GM12874 (cell line): ENCODE measurements around the gene KCNQ2.

Source experiments
- CTCF ChIP-seq: IDR thresholded peaks from 2 replicates; pipeline ENCODE4 v1.5.1; 2011; ENCODE audit warnings: low read depth, mild to moderate bottlenecking, control low read depth, low read length, moderate library complexity; ENCODE audit not compliant: insufficient read depth

KCNQ2 gene

GRCh38 chr20:63495741-63496595 lies 23.5 kb upstream of the KCNQ2 start:
- peak; percentile 97 for TF ChIP-seq CTCF

GRCh38 chr20:63495167-63495720 lies 22.8 kb upstream of the KCNQ2 start:
- TF ChIP-seq CTCF = no peak

GRCh38 chr20:63494420-63495166 lies 22.1 kb upstream of the KCNQ2 start:
- no peak for TF ChIP-seq CTCF

- no peak for TF ChIP-seq CTCF
Measured at GRCh38 chr20:63494084-63494419, 21.6 kb upstream of the KCNQ2 start.

GRCh38 chr20:63493563-63494020 lies 21.1 kb upstream of the KCNQ2 start:
- TF ChIP-seq CTCF = no peak

- TF ChIP-seq CTCF = no peak
Measured at GRCh38 chr20:63492982-63493381, 20.5 kb upstream of the KCNQ2 start.

GRCh38 chr20:63492518-63492917 lies 20.1 kb upstream of the KCNQ2 start:
- no peak for TF ChIP-seq CTCF
